Right lobe of liver (tissue), 4 donors: ENCODE results near the gene FAM110A.

ENCODE experiments used
- CTCF ChIP-seq, 4 donors: fragments of 200-600 bp in 3 of 4; fragments of 450-650 bp in 1 of 4; IDR thresholded peaks; one replicate each; pipeline versions ENCODE4 v1.5.1 to v1.8.0; 2016 to 2022; ENCODE audit warnings: antibody characterized with exemption in 4 of 4, mild to moderate bottlenecking in 2 of 4
- POLR2A ChIP-seq: fragments of 450-650 bp; IDR thresholded peaks from one replicate; pipeline ENCODE4 v1.6.1; 2017; ENCODE audit warnings: antibody characterized with exemption, mild to moderate bottlenecking
- donor health status: DM: no; HTN: no; CAD: no.
- donor health status: DM: no; HTN: no; CAD: no.
- donor health status: DM: no; HTN: yes; CAD: no.

DNA sequence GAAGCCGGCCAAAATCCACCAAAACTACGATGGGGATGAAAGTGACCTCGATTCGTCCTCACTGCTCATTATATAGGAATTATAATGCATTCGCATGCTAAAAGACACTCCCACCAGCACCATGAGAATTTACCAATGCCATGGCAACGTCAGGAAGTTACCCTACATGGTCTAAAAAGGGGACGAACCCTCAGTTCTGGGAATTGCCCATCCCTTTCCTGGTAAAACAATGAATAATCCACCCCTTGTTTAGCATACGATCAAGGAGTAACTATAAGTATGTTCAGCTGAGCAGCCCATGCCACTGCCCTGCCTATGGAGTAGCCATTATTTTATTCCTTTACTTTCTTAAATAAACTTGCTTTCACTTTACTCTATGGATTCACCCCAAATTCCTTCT lies 20.1 kb upstream of the FAM110A start:
- TF ChIP-seq CTCF (IDR thresholded peaks at IDR 0.05), result no peak
- TF ChIP-seq POLR2A, result no peak
